GM19043 (cell line): ENCODE data around the gene RTEL1.

Source experiments
- ATAC-seq: cut with Tn5 transposase; IDR thresholded peaks from one replicate; pipeline ENCODE4 v1.9.1; 2021; ENCODE audit warnings: low read depth; ENCODE audit not compliant: unreplicated experiment

The RTEL1 gene

DNA sequence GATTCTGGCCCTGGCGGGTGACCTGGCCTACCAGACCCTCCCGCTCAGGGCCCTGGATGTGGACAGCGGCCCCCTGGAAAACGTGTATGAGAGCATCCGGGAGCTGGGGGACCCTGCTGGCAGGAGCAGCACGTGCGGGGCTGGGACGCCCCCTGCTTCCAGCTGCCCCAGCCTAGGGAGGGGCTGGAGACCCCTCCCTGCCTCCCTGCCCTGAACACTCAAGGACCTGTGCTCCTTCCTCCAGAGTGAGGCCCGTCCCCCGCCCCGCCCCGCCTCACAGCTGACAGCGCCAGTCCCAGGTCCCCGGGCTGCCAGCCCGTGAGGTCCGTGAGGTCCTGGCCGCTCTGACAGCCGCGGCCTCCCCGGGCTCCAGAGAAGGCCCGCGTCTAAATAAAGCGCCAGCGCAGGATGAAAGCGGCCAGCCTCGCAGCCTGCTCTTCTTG is 80.6 kb downstream of the RTEL1 start:
- ATAC-seq = no peak

DNA sequence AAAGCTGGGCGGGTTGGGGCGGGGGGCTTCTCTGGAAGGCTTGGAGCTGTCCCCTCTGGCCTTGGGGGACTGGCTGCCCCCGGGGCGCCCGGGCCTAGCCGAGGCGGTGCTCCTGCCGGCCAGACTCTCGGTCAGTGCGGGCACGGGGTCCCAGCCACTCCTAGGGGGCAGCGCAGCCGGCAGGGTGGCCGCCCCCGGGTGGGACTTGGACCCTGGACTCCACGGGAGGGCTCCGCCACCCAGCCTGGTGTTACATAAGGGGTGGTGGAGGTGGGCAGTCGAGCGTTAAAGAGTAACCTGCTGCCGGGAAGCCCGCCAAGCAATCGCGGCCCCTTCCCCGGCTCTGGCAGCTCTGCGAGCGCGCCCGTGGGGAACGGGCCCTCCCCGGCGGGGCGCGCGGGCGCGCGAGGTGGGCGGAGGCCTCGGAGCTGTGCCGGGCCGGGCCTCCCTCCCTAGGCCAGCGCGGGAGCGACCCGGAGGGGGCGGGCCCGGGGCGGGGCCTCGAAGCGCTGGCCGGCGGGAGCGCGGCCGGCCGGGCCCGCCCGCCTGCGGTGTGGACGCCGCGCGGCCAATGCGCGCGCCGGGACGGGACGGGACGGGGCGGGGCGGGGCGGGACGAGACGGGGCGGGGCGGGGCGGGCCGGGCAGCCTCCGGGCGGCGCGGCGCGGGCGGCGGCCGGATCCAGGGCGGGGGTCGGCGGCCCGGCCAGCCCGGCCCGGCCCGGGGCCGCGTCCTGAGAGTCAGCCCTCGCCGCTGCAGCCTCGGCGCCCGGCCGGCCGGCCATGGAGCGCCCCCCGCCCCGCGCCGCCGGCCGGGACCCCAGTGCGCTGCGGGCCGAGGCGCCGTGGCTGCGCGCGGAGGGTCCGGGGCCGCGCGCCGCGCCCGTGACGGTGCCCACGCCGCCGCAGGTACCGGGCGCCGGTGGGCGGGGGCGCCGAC is 81.3 kb downstream of the RTEL1 start, which contains the start of gene SLC2A4RG:
TSS of gene SLC2A4RG (plus strand) at position 647 of the 940 bp plus-strand sequence. CDS start at position 784, 137 bp downstream.
- ATAC-seq = no peak

DNA sequence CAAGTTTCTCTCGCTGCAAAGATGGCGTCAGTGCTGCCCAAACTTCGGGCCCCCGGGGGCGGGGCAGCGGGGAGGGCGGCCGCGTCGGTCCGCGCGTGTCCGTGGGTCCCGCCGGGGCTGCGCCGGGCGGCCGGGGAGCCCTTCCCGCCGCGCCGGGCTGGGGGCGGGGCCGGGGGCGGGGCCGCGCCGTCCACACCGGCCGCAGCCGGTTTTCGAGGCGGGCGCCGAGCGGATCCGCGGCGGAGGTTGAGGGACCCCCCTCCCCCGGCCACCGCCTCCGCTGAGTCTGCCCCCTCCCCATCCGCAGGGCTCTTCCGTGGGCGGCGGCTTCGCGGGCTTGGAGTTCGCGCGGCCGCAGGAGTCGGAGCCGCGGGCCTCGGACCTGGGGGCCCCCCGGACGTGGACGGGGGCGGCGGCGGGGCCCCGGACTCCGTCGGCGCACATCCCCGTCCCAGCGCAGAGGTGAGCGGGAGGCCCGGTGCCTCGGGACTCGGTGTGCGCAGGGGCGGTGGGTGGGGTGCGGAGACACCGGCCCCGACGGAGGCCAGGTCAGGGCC is 82.0 kb downstream of the RTEL1 start:
- ATAC-seq = no peak

DNA sequence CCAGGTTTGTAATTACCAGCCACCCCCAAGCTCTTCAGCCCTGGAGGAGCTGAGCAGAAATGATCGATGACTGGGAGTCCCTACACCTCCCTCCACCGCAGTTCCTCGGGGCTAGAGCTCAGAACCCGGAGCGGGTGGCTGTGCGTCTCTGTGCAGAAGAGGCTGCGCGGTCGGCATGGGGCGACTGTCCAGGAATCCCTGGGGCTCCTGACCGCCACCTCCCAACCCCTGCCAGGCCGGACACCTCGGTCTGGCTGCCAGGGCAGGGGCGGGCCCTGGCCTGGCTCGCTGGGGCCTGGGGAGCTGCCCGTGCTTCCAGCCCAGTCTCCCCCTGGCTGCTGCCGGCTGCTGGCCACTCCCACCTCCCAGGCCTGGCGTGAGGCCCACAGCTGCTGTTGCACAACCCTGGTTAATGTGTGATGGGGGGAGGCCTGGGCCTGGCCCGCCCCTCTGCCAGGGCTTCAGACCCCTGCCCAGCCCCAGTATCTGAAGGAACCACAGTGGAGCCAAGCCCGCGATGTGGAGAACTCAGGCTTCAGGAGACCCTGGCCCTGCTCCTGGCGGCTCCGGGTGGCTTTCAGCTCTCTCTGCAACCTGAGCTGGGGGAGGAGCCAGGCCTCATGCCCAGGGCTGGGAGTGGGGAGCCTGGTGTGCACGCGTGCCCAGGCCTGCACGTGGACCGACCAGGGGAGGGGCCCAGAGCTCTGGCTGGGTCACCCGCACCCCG is 82.7 kb downstream of the RTEL1 start:
- no peak for ATAC-seq

DNA sequence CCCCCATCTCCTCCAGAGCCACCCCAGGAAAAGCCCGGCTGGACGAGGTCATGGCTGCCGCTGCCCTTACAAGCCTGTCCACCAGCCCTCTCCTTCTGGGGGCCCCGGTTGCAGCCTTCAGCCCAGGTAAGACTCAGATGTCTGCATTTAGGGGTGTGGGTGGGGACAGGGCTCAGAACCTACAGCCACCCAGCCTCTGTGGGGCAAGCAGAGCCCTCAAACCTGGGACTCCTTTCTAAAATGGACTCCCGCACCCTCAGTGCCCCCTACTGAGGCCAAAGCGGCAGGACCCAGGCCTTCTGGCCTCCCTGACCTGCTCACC is 83.2 kb downstream of the RTEL1 start:
- ATAC-seq = no peak

DNA sequence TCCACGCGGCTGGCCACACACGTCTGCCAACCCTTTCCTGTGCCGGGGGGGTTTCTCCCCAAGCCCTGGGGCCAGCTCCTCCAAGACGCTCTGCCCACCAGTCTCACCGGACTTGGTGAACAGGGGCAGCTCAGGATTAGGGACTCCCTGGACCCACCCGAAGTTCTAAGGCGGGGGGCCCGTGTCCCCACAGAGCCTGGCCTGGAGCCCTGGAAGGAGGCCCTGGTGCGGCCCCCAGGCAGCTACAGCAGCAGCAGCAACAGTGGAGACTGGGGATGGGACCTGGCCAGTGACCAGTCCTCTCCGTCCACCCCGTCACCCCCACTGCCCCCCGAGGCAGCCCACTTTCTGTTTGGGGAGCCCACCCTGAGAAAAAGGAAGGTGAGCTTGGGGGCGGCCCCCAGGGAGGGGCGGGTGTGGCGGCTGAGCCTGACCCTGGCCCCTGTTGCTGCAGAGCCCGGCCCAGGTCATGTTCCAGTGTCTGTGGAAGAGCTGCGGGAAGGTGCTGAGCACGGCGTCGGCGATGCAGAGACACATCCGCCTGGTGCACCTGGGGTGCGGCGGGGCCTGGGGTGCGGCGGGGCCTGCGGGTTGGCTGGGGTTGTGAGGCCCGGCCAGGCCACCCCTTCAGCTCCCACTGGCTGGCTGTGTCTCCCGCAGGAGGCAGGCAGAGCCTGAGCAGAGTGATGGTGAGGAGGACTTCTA is 83.7 kb downstream of the RTEL1 start:
- no peak for ATAC-seq

DNA sequence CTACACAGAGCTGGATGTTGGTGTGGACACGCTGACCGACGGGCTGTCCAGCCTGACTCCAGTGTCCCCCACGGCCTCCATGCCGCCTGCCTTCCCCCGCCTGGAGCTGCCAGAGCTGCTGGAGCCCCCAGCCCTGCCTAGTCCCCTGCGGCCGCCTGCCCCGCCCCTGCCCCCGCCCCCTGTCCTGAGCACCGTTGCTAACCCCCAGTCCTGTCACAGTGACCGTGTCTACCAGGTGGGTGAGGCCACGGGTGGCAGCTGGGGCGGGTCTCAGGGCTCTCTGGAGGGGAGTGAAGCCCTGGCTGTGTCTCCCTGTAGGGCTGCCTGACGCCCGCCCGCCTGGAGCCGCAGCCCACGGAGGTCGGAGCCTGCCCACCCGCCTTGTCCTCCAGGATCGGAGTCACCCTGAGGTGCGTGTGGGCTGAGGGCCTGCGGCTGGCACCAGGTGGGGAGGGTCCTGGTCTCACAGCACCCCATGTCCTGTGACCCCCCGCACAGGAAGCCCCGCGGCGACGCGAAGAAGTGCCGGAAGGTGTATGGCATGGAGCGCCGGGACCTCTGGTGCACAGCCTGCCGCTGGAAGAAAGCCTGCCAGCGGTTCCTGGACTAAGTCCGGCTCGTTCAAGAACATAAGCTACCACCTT is 84.4 kb downstream of the RTEL1 start:
- no peak for ATAC-seq

DNA sequence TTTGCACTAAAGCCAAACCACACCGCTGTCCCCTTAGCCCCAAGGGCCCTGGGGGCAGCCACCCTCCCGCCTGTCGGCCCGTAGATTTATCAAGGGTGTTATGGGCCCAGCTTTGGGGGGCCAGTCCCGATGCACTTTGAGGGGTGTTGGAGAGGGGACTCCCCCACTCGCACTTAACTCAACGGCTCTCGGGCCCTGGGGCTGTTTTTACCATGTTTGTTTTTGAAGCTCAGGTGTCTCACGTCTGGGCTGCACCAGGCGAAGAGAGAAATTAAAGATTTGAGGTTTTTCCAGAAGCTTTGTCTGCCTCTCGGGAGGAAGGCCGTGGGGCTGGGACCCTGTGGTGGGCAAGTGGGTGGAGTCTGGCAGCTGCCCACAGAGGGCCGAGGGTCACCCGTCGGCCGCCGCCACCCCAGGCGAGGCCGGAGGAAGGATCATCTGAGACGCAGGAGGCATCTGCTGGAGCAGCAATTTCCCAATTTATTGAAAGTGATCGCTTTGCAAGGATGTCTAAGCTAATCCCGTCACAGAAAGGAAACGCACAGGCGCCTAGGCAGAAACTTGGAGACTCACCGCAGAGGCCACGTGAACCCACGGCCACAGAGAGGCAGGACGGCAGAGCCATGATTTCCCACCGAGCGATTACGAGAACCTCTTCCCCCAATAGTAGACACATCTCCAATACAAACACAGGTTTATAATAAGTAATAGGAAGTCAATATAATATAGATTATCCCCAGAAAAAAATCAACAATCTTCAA is 85.3 kb downstream of the RTEL1 start:
- no peak for ATAC-seq

DNA sequence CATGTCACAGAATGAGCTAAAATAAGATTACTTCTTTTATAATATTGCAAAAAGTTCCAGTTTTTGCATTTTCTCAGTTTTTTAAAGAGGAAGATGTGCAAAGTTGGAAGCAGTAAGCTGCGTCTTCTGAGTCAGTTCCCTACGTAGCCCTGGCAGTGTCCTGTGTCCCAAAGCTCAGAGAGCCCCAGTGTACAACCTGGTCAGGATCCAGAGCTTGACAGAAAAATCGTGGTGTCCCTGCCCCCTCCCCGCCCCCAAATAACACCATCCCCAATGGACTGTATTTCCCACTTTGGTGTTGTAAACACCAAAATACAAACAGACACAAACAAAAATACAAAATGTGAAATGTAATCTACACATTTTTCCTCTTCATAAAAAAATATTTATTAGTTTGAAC is 86.0 kb downstream of the RTEL1 start:
- no peak for ATAC-seq

DNA sequence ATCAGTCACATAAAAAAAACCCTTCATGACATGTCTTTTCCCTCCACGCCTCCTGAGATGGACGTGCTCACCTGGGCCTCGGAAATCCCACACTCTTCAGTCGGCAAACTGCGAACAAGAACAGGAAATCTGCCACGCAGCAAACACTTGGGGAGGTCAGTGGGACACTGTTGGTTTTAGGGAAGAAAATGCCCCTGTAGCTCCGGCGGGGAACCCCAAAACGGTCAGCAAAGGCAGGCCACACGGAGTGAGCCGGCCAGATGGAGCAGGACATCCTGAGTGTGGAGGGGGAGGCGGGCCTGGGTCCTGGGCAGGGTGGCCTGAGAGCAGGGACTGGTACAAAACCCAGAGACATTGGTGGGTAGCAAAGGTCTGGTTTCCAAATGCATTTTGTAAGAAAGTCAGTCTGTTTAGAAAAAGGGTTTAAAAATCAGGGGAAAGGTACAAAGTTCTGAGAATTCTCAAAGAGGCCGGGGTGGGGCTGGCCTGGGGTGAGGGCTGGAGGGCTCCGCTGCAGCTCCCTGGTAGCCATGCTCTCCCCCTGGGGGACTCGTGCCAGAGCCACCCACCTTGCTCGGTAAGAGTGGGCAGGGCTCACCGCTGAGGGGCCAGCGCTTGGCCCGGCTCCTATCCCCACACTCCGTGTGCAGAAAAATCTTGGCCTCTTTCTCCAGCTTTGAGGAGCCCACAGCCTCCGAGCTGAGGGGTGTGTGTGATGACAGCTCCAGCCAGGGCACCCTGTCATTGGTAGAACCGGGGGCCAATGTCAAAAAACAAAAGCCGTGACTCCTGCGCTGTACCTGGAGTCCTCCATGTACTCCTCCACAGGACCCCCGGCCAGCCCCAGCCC is 86.7 kb downstream of the RTEL1 start:
- no peak for ATAC-seq

DNA sequence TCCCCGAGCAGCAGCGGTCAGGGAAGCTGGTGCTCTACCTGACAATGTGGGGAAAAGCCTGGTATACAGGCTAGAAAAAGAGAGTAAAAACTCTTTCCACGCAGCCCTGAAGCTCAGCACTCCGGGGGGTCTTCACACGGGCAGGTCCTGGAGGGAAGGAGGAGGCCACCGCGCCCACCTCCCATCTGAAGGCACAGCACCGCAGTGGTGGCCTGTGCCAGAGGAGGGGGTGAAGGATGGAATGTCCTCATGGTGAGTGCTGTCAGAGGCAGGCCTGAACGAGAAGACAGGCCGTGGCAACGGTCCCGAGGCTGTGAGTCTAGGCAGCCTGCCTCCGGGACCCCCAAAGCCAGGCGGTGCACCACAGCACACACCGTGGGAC is 87.3 kb downstream of the RTEL1 start:
- no peak for ATAC-seq
